Measurements from ENCODE around the gene LRRC37A2.
"Not testable (repeated sequence)": the region's sequence is repeated elsewhere in the genome, so short reads cannot be mapped to it uniquely, and the experiment has no call there.

The LRRC37A2 gene

GRCh38 chr17:46505896-46506295, 6.4 kb upstream of the LRRC37A2 start:
- not testable (repeated sequence) for H3K27ac ChIP-seq (replicated peaks; ENCODE audit: low read length); H2AK5ac ChIP-seq (ENCODE audit: low read depth, low read length); H3K79me1 ChIP-seq (ENCODE audit: low read depth, low read length); H3K4me1 ChIP-seq (ENCODE audit: control insufficient read depth in 2 of 2, insufficient read depth in 1 of 2, low read depth in 1 of 2, low read length in 2 of 2); H4K91ac ChIP-seq (ENCODE audit: low read depth, low read length, poor library complexity); H3K14ac ChIP-seq (ENCODE audit: low read length); H3K4me3 ChIP-seq (ENCODE audit: low read length in 2 of 2); H3K27me3 ChIP-seq (ENCODE audit: control insufficient read depth in 3 of 3, insufficient read depth in 3 of 3, low read depth in 1 of 3, low read length in 3 of 3); H2BK12ac ChIP-seq (ENCODE audit: low read length); H3K4ac ChIP-seq (ENCODE audit: low read length); H3K9ac ChIP-seq (ENCODE audit: low read depth, low read length, poor library complexity); H3K9me3 ChIP-seq (replicated peaks in 1 of 2; ENCODE audit: control insufficient read depth in 2 of 2, insufficient read depth in 1 of 2, low read depth in 1 of 2, low read length in 2 of 2); H3K23ac ChIP-seq (ENCODE audit: low read depth, low read length, poor library complexity); H4K8ac ChIP-seq (ENCODE audit: low read depth, low read length); H2BK120ac ChIP-seq (ENCODE audit: low read depth, low read length); H3K18ac ChIP-seq (ENCODE audit: low read length); H2BK15ac ChIP-seq (ENCODE audit: low read length); DNase-seq (ENCODE audit: low spot score); H2BK5ac ChIP-seq (ENCODE audit: low read length); H2AFZ ChIP-seq (ENCODE audit: low read length); H3K4me2 ChIP-seq (ENCODE audit: insufficient read depth, low read length, poor library complexity, severe bottlenecking); H3K36me3 ChIP-seq (replicated peaks in 1 of 2; ENCODE audit: control insufficient read depth in 2 of 2, insufficient read depth in 2 of 2, low read length in 2 of 2)
- no CpG with 5 or more reads among the region's 7 CpGs for WGBS, 2 donors (ENCODE audit: extremely low coverage in 2 of 2, insufficient read length in 2 of 2, insufficient replicate concordance in 1 of 2)

GRCh38 chr17:46534716-46535115, 22.4 kb downstream of the LRRC37A2 start:
- no CpG with 5 or more reads among the region's 22 CpGs for WGBS, 2 donors (ENCODE audit: extremely low coverage in 2 of 2, insufficient read length in 2 of 2, insufficient replicate concordance in 1 of 2)
- H4K91ac ChIP-seq (ENCODE audit: low read depth, low read length, poor library complexity); H3K4me1 ChIP-seq (ENCODE audit: control insufficient read depth in 2 of 2, insufficient read depth in 1 of 2, low read depth in 1 of 2, low read length in 2 of 2); H3K27me3 ChIP-seq (ENCODE audit: control insufficient read depth in 3 of 3, insufficient read depth in 3 of 3, low read depth in 1 of 3, low read length in 3 of 3); H3K14ac ChIP-seq (ENCODE audit: low read length); H2BK120ac ChIP-seq (ENCODE audit: low read depth, low read length); H3K4ac ChIP-seq (ENCODE audit: low read length); H3K9ac ChIP-seq (ENCODE audit: low read depth, low read length, poor library complexity); H3K27ac ChIP-seq (replicated peaks; ENCODE audit: low read length); H2AK5ac ChIP-seq (ENCODE audit: low read depth, low read length); DNase-seq (ENCODE audit: low spot score); H3K4me3 ChIP-seq (ENCODE audit: low read length in 2 of 2); H3K23ac ChIP-seq (ENCODE audit: low read depth, low read length, poor library complexity); H2BK12ac ChIP-seq (ENCODE audit: low read length); H2BK5ac ChIP-seq (ENCODE audit: low read length); H3K79me1 ChIP-seq (ENCODE audit: low read depth, low read length); H3K9me3 ChIP-seq (replicated peaks in 1 of 2; ENCODE audit: control insufficient read depth in 2 of 2, insufficient read depth in 1 of 2, low read depth in 1 of 2, low read length in 2 of 2); H3K4me2 ChIP-seq (ENCODE audit: insufficient read depth, low read length, poor library complexity, severe bottlenecking); H2AFZ ChIP-seq (ENCODE audit: low read length); H3K36me3 ChIP-seq (replicated peaks in 1 of 2; ENCODE audit: control insufficient read depth in 2 of 2, insufficient read depth in 2 of 2, low read length in 2 of 2); H2BK15ac ChIP-seq (ENCODE audit: low read length); H3K18ac ChIP-seq (ENCODE audit: low read length); H4K8ac ChIP-seq (ENCODE audit: low read depth, low read length): not testable (repeated sequence)

GRCh38 chr17:46548607-46549006, 36.3 kb downstream of the LRRC37A2 start:
- H3K9me3 ChIP-seq (replicated peaks in 1 of 2; ENCODE audit: control insufficient read depth in 2 of 2, insufficient read depth in 1 of 2, low read depth in 1 of 2, low read length in 2 of 2); DNase-seq (ENCODE audit: low spot score); H3K18ac ChIP-seq (ENCODE audit: low read length): not testable (repeated sequence)

GRCh38 chr17:46559155-46559554, 46.9 kb downstream of the LRRC37A2 start:
- not testable (repeated sequence) for H2BK120ac ChIP-seq (ENCODE audit: low read depth, low read length); H3K23ac ChIP-seq (ENCODE audit: low read depth, low read length, poor library complexity); H3K14ac ChIP-seq (ENCODE audit: low read length); H3K27ac ChIP-seq (replicated peaks; ENCODE audit: low read length); H3K4ac ChIP-seq (ENCODE audit: low read length); H2AK5ac ChIP-seq (ENCODE audit: low read depth, low read length); DNase-seq (ENCODE audit: low spot score); H3K79me1 ChIP-seq (ENCODE audit: low read depth, low read length); H3K9ac ChIP-seq (ENCODE audit: low read depth, low read length, poor library complexity); H3K27me3 ChIP-seq (ENCODE audit: control insufficient read depth in 3 of 3, insufficient read depth in 3 of 3, low read depth in 1 of 3, low read length in 3 of 3); H2BK15ac ChIP-seq (ENCODE audit: low read length); H4K91ac ChIP-seq (ENCODE audit: low read depth, low read length, poor library complexity); H3K18ac ChIP-seq (ENCODE audit: low read length); H4K8ac ChIP-seq (ENCODE audit: low read depth, low read length); H3K36me3 ChIP-seq (replicated peaks in 1 of 2; ENCODE audit: control insufficient read depth in 2 of 2, insufficient read depth in 2 of 2, low read length in 2 of 2); H3K9me3 ChIP-seq (replicated peaks in 1 of 2; ENCODE audit: control insufficient read depth in 2 of 2, insufficient read depth in 1 of 2, low read depth in 1 of 2, low read length in 2 of 2); H2BK5ac ChIP-seq (ENCODE audit: low read length); H3K4me2 ChIP-seq (ENCODE audit: insufficient read depth, low read length, poor library complexity, severe bottlenecking); H3K4me3 ChIP-seq (ENCODE audit: low read length in 2 of 2); H2BK12ac ChIP-seq (ENCODE audit: low read length); H3K4me1 ChIP-seq (ENCODE audit: control insufficient read depth in 2 of 2, insufficient read depth in 1 of 2, low read depth in 1 of 2, low read length in 2 of 2); H2AFZ ChIP-seq (ENCODE audit: low read length)
- no CpG with 5 or more reads among the region's 20 CpGs for WGBS, 2 donors (ENCODE audit: extremely low coverage in 2 of 2, insufficient read length in 2 of 2, insufficient replicate concordance in 1 of 2)

More at GRCh38 chr17:46548607-46549006, 36.3 kb downstream of the LRRC37A2 start:
- H3K9ac ChIP-seq (ENCODE audit: low read depth, low read length, poor library complexity); H2BK15ac ChIP-seq (ENCODE audit: low read length); H3K36me3 ChIP-seq (replicated peaks in 1 of 2; ENCODE audit: control insufficient read depth in 2 of 2, insufficient read depth in 2 of 2, low read length in 2 of 2); H2BK12ac ChIP-seq (ENCODE audit: low read length); H2AFZ ChIP-seq (ENCODE audit: low read length); H3K4me2 ChIP-seq (ENCODE audit: insufficient read depth, low read length, poor library complexity, severe bottlenecking); H3K14ac ChIP-seq (ENCODE audit: low read length); H3K27ac ChIP-seq (replicated peaks; ENCODE audit: low read length); H3K79me1 ChIP-seq (ENCODE audit: low read depth, low read length); H3K27me3 ChIP-seq (ENCODE audit: control insufficient read depth in 3 of 3, insufficient read depth in 3 of 3, low read depth in 1 of 3, low read length in 3 of 3); H3K4me3 ChIP-seq (ENCODE audit: low read length in 2 of 2); H2BK5ac ChIP-seq (ENCODE audit: low read length); H3K4ac ChIP-seq (ENCODE audit: low read length); H3K23ac ChIP-seq (ENCODE audit: low read depth, low read length, poor library complexity); H3K4me1 ChIP-seq (ENCODE audit: control insufficient read depth in 2 of 2, insufficient read depth in 1 of 2, low read depth in 1 of 2, low read length in 2 of 2); H4K91ac ChIP-seq (ENCODE audit: low read depth, low read length, poor library complexity); H2BK120ac ChIP-seq (ENCODE audit: low read depth, low read length); H4K8ac ChIP-seq (ENCODE audit: low read depth, low read length); H2AK5ac ChIP-seq (ENCODE audit: low read depth, low read length): not testable (repeated sequence)
- no CpG with 5 or more reads among the region's 10 CpGs for WGBS, 2 donors (ENCODE audit: extremely low coverage in 2 of 2, insufficient read length in 2 of 2, insufficient replicate concordance in 1 of 2)
